Vagina (tissue), 2 donors: ENCODE data around the gene NFE2L2. TPM values are rescaled to one million over a fixed set of nuclear protein-coding genes. Genes with fewer than 3 reads are reported as not detected.
A peak's percentile ranks its signal among the peaks of the same experiment; 100 is the strongest.
"Not testable (repeated sequence)": the region's sequence is repeated elsewhere in the genome, so short reads cannot be mapped to it uniquely, and the experiment has no call there.

Experiments
- DNase-seq, 2 donors: peaks; one replicate each; pipeline ENCODE4 v3.0.0-alpha.2; 2017; ENCODE audit errors: extremely low spot score in 2 of 2
- H3K27ac ChIP-seq: fragments of 200-600 bp; sonication (generic); one replicate; pipeline ENCODE4 v1.5.1; 2019
- H3K27me3 ChIP-seq: fragments of 200-600 bp; sonication (generic); one replicate; pipeline ENCODE4 v1.5.1; 2019
- H3K36me3 ChIP-seq, 2 donors: fragments of 200-600 bp; sonication (generic); one replicate each; pipeline ENCODE4 v1.5.1; 2017 to 2019
- H3K4me1 ChIP-seq: fragments of 200-600 bp; sonication (generic); one replicate; pipeline ENCODE4 v1.5.1; 2019
- H3K4me3 ChIP-seq, 2 donors: fragments of 200-600 bp; sonication (generic); 1 replicate in 1 of 2; 2 replicates in 1 of 2; pipeline ENCODE4 v1.5.1; 2016 to 2019
- H3K9me3 ChIP-seq: fragments of 200-600 bp; sonication (generic); one replicate; pipeline ENCODE4 v1.5.1; 2019
- CTCF ChIP-seq, 3 experiments: fragments of 450-650 bp in 2 of 3; fragments of 200-600 bp in 1 of 3; sonication (generic) in 1 of 3; IDR thresholded peaks; one replicate each; pipeline ENCODE4 v1.5.1; 2017 to 2019; ENCODE audit warnings: antibody characterized with exemption in 3 of 3, mild to moderate bottlenecking in 2 of 3, moderate library complexity in 2 of 3
- POLR2A ChIP-seq, 2 donors: fragments of 450-650 bp; IDR thresholded peaks; one replicate each; pipeline ENCODE4 v1.6.1; 2017; ENCODE audit warnings: antibody characterized with exemption in 2 of 2, mild to moderate bottlenecking in 2 of 2, moderate library complexity in 2 of 2
- POLR2AphosphoS5 ChIP-seq, 2 donors: sonication (generic); formaldehyde crosslinking; IDR thresholded peaks; one replicate each; pipeline ENCODE4 v1.9.0; 2017; ENCODE audit warnings: antibody characterized with exemption in 2 of 2, mild to moderate bottlenecking in 2 of 2, low read depth in 1 of 2; ENCODE audit not compliant: insufficient read depth in 1 of 2
- intact Hi-C: fragments of 100-400 bp; cut with DNase I; formaldehyde crosslinking; loops from one replicate; pipeline ENCODE4 v1.15.1; 2023
- total RNA-seq: library from RNA; depleted of rRNA; stranded (reverse); fragments of >200 nt; gene quantifications from one replicate; pipeline ENCODE4 v1.2.3, GENCODE V29; 2016

The NFE2L2 gene
- total RNA-seq, 1 donor from 2014 or later = 147 TPM

DNA sequence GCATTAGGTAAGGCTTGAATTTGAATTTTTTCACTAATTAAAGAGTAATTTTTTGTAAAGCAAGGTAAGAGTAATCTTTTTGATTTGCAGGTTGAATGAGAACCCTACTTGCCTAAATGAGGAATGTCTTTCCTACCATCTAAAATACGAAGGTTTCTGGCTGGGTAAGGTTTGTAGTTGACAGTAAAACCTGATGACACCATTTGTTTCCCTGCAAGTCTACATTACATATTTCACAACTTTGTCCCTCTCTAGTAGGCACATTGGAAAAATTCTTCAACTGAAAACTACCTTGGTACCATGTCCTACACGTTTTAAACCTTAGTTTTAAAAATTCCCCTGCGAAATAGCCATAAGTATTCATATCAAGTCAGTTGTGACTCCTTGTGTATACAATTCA lies 42.6 kb downstream of the NFE2L2 start:
- peaks cover 41% of the 10 kb centered on the region for H3K4me1 ChIP-seq
- TF ChIP-seq POLR2A (IDR thresholded peaks at IDR 0.05) (no peak), POLR2AphosphoS5 (IDR thresholded peaks at IDR 0.05; ENCODE audit: insufficient read depth in 1 of 2, low read depth in 1 of 2) (no peak), CTCF (IDR thresholded peaks at IDR 0.05) (no peak)
- intact Hi-C loops = no loop called here
- no peak overlapping the region for H3K27ac ChIP-seq
- H3K4me3 ChIP-seq = no peak overlapping the region
- no peaks in the 10 kb centered on the region for H3K27me3 ChIP-seq
- no peak for DNase-seq
- H3K9me3 ChIP-seq = no peaks in the 10 kb centered on the region
- peaks cover 8 to 61% of the 10 kb centered on the region in 2 donors for H3K36me3 ChIP-seq

- no peaks in the 10 kb centered on the region for H3K9me3 ChIP-seq
- H3K4me1 ChIP-seq = peaks cover 44% of the 10 kb centered on the region
- peaks cover 8 to 65% of the 10 kb centered on the region in 2 donors for H3K36me3 ChIP-seq
- no peak for DNase-seq
- no peak overlapping the region for H3K27ac ChIP-seq
- no peak for TF ChIP-seq POLR2AphosphoS5 (IDR thresholded peaks at IDR 0.05; ENCODE audit: insufficient read depth in 1 of 2, low read depth in 1 of 2)
- TF ChIP-seq CTCF (IDR thresholded peaks at IDR 0.05) = no peak
- no peak for TF ChIP-seq POLR2A (IDR thresholded peaks at IDR 0.05)
- H3K4me3 ChIP-seq = no peak overlapping the region
- no peaks in the 10 kb centered on the region for H3K27me3 ChIP-seq
- intact Hi-C loops = no loop called here
Observed at GRCh38 chr2:177221534-177221933, 43.0 kb downstream of the NFE2L2 start.

GRCh38 chr2:177219787-177220186 lies 44.7 kb downstream of the NFE2L2 start:
- H3K36me3 ChIP-seq = peaks cover 8 to 77% of the 10 kb centered on the region in 2 donors
- peaks cover 61% of the 10 kb centered on the region for H3K4me1 ChIP-seq
- intact Hi-C loops = not testable (repeated sequence)

DNA sequence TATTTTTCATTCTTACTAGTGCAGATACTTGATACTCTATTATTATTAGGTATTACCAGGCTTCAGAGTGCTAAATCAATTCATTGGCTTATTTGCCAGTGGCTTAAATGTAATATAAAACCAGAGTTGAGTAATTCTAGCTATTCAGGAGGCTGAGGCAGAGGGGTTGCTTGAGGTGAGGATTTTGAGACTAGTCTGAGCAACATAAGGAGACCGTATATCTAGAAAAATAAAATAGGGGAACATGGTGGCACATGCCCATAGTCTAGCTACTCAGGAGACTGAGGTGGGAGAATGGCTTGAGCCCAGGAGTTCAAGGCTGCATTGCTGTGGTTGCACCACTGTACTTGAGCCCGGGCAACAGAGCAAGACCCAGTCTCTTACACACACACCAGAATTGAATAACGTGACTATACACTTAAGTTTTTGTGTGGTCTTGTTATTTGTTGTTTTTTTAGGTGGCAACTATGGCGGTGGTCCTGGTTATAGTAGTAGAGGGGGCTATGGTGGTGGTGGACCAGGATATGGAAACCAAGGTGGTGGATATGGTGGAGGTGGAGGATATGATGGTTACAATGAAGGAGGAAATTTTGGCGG lies 47.2 kb downstream of the NFE2L2 start:
- Histone ChIP-seq H3K27ac (no peak overlapping the region), H3K4me1 (peaks cover 69% of the 10 kb centered on the region), H3K9me3 (no peaks in the 10 kb centered on the region), H3K4me3 (no peak overlapping the region), H3K36me3 (peaks cover 8 to 61% of the 10 kb centered on the region in 2 donors), H3K27me3 (no peaks in the 10 kb centered on the region)
- intact Hi-C loops = no loop called here
- no peak for DNase-seq
- TF ChIP-seq CTCF (IDR thresholded peaks at IDR 0.05) (no peak), POLR2A (IDR thresholded peaks at IDR 0.05) (no peak), POLR2AphosphoS5 (IDR thresholded peaks at IDR 0.05; ENCODE audit: insufficient read depth in 1 of 2, low read depth in 1 of 2) (no peak)

More at GRCh38 chr2:177219787-177220186, 44.7 kb downstream of the NFE2L2 start:
- not testable (repeated sequence) for H3K9me3 ChIP-seq, DNase-seq, H3K4me3 ChIP-seq, H3K27me3 ChIP-seq, H3K27ac ChIP-seq

DNA sequence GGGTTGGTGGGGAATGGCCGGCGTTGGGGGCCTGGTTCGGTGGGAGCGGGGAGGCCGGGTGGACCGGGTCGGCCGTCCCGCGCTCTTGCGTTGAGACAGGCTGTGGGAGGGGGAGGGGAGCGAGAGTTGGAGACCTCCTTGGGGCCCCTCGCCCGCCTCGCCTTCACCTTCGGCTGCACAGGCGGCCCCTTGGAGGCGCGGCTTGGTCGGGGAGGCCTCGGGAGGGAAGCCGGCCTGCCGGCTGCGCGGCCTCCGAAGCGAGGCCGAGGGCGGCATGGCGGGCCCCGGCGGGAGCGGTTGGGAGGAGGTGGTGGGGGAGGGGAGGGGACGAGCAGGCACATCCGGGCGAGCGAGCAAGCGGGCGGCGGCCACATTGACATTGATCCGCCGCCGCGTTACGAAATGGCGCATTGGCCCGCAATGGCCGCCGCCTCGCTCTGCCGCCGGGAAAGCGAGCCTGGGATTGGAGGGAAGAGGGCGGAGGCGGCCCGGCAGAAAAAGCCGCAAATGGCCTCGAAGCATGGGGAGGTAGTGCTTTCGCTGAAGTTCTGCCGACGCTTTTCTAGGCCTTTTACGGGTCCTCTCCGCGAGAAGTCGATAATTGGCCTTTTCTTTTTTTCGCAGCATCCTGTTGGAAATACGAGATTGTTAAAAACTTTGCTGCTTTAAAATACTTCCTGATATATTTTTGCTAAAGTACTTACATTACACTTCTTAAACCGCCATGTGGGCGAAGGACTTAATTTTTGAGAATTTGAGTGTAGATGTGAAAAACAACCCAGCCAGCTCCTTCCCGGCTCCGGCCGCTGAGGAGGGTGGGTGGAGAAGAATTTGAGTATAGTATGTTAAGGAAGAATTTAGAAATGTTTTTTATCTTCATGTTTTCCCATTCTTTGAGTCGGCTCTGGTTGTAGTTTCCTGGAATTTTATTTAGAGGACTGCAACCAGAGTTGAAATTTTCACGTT lies 51.4 kb downstream of the NFE2L2 start:
- intact Hi-C loops = loop anchor here (2.0 kb wide), 1 partner anchor 52 kb away; the partner anchor contains the start of gene NFE2L2
- Histone ChIP-seq H3K4me1 (peaks cover 62% of the 10 kb centered on the region), H3K4me3 (peak overlapping the region; percentile 74 to 96)

More for the DNA sequence above, 51.4 kb downstream of the NFE2L2 start:
- Histone ChIP-seq H3K36me3 (peaks cover 4 to 29% of the 10 kb centered on the region in 2 donors), H3K27me3 (no peaks in the 10 kb centered on the region), H3K27ac (peak overlapping the region; percentile 100), H3K9me3 (no peaks in the 10 kb centered on the region)
- TF ChIP-seq POLR2A (IDR thresholded peaks at IDR 0.05) (peak in 1 of 2 donors; percentile 22), POLR2AphosphoS5 (IDR thresholded peaks at IDR 0.05; ENCODE audit: insufficient read depth in 1 of 2, low read depth in 1 of 2) (peak in 1 of 2 donors; percentile 1), CTCF (IDR thresholded peaks at IDR 0.05) (no peak)
- DNase-seq = peak in 1 of 2 donors; percentile 96
